Suprapubic skin (tissue), 4 donors: ENCODE measurements around the gene MED26.

Experiments used
- CTCF ChIP-seq, 2 donors: fragments of 200-600 bp in 1 of 2; fragments of 450-650 bp in 1 of 2; sonication (generic) in 1 of 2; IDR thresholded peaks; one replicate each; pipeline ENCODE4 v1.5.1; 2016 to 2019; ENCODE audit warnings: antibody characterized with exemption in 2 of 2, mild to moderate bottlenecking in 1 of 2, moderate library complexity in 1 of 2
- EP300 ChIP-seq: sonication (generic); formaldehyde crosslinking; IDR thresholded peaks from one replicate; pipeline ENCODE4 v1.6.1; 2017; ENCODE audit warnings: antibody characterized with exemption
- POLR2A ChIP-seq, 2 donors: fragments of 450-650 bp; IDR thresholded peaks; one replicate each; pipeline ENCODE4 v1.6.1; 2017; ENCODE audit warnings: antibody characterized with exemption in 2 of 2, mild to moderate bottlenecking in 2 of 2, moderate library complexity in 2 of 2
- POLR2AphosphoS5 ChIP-seq, 3 donors: sonication (generic); formaldehyde crosslinking; IDR thresholded peaks; one replicate each; pipeline ENCODE4 v1.6.1; 2017; ENCODE audit warnings: antibody characterized with exemption in 3 of 3

- TF ChIP-seq CTCF (IDR thresholded peaks at IDR 0.05) (no peak), POLR2AphosphoS5 (IDR thresholded peaks at IDR 0.05) (no peak), POLR2A (IDR thresholded peaks at IDR 0.05) (no peak), EP300 (no peak)
These were observed 43.8 kb upstream of the MED26 start for GRCh38 chr19:16671652-16672274.
